Suppressor macrophage (primary cell): ENCODE data around the gene CUL3.
"Not testable (repeated sequence)": the region's sequence is repeated elsewhere in the genome, so short reads cannot be mapped to it uniquely, and the experiment has no call there.

ENCODE experiments used
- DNase-seq, 4 experiments: peaks; one replicate each; pipeline ENCODE4 v3.0.0-alpha.2; 2020 to 2022

CUL3 gene

DNA sequence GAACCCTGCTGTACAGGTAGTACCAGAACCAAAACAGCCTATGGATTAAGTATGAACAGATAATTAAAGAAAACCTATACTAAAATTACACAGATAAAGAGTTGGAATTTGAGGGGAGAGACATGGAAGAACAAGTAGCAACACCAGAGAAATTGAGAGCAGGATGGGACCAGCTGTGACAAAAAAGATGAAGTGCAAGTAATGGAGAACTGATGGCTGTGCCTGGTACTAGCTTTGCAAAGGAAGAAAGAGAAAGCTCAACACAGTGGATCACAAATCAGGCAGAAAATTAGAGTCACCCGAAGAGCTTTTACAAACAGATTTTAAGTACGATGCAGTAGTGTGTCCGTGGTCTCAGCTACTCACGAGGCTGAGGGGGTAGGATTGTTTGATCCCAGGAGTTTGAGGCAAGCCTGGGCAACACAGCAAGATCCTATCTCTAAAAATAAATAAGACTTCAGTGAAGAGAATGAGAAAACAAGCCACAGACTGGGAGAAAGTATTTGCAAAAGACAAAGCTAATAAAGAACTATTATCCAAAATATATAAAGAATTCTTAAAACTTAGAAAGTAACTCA, 46.5 kb downstream of the CUL3 start:
- DNase-seq, result no peak

DNA sequence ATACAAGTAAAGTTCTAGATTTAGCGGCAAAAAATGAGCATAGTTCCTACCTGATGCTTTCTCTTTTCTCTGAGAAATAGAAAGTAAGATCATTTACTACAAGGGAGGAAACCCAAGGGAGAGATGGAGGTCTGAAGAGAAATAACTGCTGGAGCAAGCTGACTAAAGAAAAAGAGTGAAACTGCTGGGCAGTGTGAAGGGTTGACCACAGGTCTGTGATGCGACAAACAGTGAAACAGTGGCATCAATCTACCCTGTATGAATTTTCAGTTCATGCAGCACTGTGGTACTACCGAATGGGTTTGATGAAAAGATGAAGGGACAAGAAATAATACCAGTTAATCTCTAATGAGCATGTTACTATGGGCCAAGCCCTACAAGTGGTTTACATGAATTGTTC, 52.2 kb downstream of the CUL3 start:
- no peak for DNase-seq

DNA sequence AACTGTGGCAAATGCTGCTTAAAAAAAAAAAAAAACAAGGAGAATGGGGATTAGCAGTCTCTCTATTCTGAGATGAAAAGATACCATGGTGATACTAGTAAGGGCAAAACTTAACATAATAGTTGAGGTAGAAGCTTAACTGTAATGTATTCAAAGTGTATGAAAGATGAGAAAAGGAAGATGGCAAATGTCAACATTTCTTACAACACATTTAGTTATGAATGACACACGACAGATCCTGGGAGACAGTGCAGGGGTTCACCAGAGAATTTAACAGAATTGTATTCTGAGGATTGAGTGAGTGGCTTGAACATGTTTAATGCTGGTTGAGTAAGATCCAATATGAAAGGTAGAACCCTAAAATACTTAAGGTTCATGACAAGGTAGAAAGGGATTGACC, 52.7 kb downstream of the CUL3 start:
- DNase-seq, result no peak

DNA sequence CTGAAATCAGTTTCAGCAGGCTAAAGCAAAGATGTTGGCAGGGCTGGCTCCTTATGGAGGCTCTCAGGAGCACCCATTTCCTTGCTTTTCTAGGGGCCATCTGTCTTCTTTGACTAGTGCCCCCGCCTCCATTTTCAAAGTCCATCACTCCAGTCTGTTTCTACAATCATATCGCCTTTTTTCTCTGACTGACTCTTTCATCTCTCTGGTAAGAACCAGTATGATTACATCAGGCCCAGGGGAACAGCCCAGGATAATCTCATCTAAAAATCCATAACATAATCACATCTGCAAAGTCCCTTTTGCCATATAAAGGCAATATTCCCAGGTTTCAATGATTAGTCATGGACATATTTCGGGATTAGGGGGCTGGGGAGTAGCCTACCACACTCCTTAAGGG, 57.0 kb downstream of the CUL3 start:
- DNase-seq, result no peak

DNA sequence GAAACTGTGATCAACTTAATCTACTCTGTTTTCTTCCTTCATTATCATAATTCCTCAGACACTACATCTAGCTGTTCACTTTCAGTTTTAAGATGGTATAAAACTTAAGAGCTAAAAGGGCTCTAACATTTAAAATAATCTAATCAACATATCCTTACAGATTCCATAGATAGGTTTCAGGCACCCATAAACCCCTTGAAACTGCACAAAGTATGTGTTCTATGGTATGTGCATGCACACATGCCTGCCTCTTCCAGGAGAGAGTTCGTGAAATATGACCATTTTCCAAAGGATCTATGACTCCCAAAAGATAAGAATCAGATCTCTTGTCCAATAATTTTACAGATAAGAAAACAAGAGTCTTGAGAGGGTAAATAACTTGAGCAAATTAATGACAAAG, 59.4 kb downstream of the CUL3 start:
- DNase-seq, result no peak

DNA sequence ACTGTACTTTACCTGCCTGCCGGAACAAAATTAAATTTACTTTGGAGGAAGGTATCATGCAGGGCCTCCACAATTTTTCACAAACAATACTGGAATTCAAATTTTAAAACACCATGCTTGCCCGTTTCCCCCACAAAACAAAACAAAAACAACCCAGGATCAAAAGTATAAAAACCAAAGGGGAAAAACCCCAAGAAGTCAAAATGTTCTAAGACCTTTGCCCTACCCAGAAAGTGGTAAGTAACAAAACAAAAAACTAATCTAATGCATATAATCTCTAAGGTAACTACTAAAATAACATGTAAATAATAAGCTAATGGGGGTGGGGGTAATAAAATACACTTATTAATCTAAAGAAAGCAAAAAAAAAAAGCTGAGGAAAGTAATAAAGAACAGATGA, 60.5 kb downstream of the CUL3 start:
- DNase-seq, result no peak

DNA sequence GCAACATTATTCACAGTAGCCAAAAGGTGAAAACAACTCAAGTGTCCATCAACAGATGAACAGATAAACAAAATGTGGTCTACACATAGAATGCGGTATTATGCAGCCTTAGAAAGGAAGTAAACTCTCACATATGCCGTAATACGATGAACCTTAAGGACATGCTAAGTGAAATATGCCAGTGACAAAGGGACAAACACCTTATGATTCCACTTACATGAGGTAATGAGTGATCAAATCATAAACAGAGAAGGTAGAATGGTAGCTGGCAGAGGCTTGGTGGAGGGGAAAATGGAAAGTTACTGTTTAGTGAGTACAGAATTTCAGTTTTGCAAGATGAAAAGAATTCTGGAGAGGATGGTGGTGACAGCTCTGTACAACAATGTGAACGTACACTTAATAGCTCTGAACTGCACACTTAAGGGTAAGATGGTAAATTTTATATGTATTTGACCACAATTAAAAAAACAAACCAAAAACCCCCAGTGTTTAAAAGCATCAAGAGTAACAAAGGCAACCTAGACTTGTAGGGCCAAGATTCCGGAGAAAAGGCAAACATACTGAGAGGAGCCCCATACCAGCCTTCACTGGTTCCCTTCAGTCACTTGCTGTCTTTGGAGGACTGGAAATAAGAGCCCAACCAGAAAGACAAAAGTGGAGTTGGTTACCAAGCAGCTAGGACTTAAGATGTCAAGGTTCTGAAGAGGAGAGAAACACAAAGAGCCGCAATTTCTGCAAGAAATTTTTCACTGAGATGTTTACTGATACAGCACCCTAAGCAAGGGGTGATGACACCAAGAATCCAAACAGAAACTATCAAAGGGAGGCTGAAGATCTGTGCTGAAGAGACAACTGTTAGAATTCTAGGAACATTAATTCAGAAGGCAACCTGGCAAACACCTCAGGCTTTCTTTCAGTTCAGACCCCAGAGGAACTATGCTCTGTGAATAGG, 61.3 kb downstream of the CUL3 start:
- DNase-seq, result peak; percentile 5 to 40 (median 26)

DNA sequence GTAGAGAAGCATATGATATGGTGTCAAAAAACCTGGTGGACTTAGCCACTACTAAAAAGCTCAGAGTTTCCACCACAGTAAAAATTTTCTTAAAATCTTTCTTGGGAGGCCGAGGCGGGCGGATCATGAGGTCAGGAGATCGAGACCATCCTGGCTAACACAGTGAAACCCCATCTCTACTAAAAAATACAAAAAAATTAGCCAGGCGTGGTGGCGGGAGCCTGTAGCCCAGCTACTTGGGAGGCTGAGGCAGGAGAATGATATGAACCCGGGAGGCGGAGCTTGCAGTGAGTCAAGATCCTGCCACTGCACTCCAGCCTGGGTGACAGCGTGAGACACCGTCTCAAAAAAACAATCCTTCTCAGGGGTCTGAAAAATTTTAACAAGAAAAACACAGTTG, 62.7 kb downstream of the CUL3 start:
- not testable (repeated sequence) for DNase-seq

DNA sequence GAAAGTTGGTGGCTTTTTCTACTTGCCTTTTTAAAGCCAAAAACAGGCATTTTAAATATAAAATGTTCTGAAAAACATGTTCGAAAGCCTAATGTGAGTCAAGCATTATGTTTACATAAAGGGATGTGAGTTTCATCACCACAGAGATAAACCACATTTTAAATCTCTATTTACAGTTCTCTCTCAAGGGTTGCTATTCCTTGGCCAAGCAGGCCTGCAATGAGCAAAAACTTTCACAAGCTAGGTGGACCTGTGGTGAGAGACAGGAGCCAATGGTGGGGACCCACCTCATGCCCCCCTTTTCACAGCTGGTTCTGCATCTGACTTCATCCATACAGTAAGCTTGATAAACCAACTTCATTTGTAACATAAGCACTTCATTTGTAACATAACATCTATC, 65.1 kb downstream of the CUL3 start:
- peak in 2 of 4 experiments; percentile 24 to 26 for DNase-seq

DNA sequence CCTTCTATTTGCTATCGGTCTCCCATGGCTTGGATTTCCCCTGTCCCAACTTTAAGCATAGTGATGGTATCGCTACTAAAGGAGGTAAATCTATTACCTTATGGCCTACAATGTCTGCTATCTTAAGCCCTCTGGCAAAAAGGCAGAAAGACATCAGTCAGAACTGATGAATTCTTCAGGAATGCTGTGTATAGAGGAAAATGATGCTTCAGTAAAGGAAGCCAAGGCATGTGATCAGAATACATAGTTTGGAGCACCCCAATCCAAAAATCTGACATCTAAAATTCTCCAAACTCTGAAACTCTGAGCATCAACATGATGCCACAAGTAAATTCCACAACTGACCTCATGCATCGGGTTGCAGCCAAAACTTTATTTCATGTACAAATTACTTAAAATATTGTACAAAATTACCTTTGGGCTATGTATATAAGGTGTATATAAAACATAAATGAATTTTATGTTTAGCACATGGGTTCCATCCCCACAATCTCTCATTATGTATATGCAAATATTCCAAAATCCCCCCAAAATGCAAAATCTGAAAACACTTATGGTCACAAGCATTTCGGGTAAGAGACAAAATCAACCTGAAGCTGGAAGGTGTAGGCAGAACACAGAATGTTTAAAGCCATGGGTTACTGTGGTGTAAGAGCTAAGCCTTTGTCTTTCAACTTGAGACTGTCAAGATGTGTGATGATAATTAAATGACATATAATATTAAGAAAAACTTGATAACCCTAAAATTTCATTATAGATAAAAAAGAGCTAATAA, 66.2 kb downstream of the CUL3 start:
- DNase-seq, result no peak

DNA sequence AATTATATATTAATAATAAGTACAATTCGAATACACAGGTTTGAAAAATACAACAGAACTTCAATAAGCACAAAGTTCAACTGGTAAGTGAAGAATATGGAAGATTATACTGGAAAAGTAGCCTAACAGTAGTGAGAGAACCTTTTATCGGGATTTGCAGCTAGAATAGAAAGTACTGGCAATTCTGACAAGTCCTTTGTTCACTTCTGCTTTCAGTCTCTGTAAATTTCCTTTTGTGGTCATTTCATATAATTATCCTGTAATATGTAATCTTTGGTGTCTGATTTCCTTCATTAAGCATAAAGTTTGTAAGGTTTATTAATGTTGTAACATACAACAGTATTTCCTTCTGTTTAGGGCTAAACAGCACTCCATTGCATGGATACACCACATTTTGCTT, 67.2 kb downstream of the CUL3 start:
- peak; percentile 3 to 62 (median 34) for DNase-seq

DNA sequence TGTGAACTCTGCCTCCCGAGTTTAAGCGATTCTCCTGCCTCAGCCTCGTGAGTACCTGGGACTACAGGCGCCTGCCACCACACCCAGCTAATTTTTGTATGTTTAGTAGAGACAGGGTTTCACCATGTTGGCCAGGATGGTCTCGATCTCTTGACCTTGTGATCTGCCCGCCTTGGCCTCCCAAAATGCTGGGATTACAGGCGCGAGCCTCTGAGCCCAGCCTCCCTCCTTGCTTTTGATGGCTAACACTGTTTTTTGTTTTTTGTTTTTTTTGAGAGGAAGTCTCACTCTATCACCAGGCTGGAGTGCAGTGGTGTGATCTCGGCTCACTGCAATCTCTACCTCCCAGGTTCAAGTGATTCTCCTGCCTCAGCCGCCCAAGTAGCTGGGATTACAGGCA, 68.8 kb downstream of the CUL3 start:
- DNase-seq, result not testable (repeated sequence)

DNA sequence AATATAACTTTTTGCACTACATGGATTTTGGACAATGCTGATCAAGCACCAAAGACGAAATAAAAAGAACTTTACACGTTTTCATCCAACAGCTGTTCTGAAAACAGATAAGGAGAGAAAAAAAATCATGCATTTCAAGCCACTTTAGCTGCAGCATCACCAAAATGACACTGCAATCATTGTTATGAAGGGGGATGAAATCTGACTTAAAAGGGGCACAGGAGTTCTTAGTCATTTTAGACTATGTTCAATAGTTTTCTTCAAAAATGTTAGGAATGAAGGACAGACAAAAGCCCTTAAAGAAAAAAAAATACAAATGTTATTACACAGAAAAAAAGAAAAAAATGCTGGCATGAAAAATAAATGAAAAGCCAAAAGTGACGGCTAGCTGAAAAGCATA, 71.2 kb downstream of the CUL3 start:
- DNase-seq, result no peak

DNA sequence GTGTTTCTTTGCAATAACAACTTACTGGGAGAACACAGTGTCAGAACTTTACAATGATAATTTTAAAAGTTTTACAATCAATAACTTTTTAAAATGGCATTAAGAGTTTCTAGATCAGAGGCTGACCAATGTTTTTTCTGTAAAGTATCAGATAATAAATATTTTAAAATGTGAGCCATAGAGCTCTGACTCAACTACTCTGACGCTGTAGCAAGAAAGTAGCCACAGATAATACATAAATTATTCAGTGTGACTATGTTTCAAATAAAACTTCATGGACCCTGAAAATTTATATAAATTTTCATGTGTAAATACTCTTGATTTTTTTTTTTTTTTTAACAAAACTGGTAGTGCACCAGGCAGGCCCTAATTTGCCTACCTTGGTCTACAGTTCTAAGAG, 77.4 kb downstream of the CUL3 start:
- DNase-seq, result no peak

DNA sequence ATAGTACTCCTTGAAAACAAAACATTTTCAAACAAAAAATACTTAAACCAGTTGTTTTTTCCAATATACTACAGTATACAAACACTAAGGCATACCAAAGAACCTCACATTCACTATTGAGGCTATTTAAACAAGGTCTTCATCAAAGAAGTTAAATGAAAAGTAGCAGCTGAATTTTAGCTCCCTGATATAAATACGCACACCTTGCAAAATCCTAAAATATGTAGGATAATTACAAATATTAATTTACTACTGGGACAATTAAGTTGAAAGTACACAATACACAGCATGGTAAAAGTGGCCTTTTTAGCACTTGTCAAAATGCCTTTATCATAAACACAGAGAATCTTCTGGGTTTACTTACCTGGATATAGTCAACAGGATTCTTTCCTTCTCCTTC, 78.7 kb downstream of the CUL3 start:
- no peak for DNase-seq

DNA sequence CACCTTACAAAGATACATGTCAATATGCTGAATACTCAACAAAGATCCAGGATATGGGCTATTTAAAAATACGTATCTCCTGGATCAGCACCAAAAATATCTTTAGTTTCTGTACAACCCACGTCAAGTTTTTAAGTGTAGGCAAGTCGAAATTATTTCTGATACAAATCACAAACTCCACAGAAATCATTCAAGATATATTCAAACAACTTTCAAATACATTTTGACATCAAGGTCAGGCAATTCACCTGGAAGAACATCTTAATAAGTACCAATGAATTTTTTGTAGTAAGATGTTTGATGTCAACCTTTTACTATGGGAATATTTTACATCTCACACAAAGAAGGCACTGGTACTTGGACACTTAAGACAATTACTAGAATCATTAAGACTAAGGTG, 86.2 kb downstream of the CUL3 start:
- no peak for DNase-seq

DNA sequence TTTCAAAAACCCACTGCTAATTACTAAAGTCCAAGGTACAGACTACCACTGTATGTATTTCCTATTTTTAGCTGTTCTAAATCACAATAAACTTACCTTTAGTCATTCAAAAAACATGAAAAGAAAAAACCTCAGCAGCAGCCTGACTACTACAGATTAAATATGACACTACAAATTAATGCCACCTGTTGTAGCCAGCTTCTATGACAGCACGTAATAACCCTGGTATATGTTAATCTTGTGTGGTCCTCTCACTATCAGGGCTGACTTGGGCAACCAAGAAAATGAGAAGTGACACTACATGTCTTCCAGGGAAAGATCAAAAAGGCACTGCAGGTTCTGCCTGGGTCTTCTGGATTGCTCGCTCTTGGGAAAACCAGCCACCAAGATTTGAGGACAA, 92.6 kb downstream of the CUL3 start:
- no peak for DNase-seq

DNA sequence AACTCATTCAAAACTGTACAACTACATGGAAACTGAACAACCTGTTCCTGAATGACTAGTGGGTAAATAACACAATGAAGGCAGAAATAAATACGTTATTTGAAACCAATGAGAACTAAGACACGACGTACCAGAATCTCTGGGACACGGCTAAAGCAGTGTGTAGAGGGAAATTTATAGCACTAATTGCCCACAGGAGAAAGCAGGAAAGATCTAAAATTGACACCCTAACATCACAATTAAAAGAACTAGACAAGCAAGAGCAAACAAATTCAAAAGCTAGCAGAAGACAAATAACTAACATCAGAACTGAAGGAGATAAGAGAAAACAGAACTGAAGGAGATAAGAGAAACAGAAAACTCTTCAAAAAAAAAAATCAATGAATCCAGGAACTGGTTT, 97.2 kb downstream of the CUL3 start:
- not testable (repeated sequence) for DNase-seq

DNA sequence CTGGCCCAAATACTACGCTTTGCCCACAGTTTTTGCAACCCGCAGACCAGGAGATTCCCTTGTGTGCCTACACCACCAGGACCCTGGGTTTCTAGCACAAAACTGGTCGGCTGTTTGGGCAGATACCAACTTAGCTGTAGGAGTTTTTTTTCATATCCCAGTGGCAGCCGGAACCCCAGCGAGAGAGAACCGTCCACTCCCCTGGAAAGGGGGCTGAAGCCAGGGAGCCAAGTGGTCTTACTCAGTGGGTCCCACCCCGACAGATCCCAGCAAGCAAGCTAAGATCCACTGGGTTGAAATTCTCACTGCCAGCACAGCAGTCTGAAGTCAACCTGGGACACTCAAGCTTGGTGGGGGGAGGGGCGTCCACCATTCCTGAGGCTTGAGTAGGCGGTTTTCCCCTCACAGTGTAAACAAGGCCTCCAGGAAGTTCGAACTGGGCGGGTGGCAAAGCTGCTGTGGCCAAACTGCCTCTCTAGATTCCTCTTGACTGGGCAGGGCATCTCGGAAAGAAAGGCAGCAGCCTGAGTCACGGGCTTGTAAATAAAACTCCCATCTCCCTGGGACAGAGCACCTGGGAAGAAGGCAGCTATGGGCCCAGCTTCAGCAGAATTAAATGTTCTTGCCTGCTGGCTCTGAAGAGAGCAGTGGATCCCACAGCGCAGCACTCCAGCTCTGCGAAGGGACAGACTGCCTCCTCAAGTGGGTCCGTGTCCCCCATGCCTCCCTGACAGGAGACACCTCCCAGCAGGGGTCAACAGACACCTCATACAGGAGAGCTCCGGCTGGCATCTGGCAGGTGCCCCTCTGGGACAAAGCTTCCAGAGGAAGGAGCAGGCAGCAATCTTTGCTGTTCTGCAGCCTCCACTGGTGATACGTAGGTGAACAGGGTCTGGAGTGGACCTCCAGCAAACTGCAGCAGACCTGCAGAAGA, 99.8 kb downstream of the CUL3 start:
- not testable (repeated sequence) for DNase-seq

DNA sequence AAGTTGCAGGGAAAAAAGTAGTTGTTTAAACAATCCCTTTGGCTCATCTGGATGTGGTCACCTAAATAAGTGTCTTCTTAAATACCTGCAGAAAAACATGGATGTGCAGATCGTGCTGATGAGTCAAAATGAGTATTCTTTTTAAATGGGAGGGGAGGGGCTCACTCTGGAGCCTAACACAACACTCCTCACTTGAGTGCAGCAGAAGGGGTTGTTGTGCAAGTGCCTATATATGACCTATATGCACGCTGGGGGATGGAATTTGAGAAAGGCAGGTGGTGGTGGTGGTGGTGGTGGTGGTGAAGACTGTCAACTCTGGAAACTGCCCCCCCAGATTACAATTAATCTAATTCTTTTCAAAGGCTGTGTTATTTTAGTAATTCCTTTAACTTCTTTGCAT, 105.3 kb downstream of the CUL3 start:
- DNase-seq, result no peak

DNA sequence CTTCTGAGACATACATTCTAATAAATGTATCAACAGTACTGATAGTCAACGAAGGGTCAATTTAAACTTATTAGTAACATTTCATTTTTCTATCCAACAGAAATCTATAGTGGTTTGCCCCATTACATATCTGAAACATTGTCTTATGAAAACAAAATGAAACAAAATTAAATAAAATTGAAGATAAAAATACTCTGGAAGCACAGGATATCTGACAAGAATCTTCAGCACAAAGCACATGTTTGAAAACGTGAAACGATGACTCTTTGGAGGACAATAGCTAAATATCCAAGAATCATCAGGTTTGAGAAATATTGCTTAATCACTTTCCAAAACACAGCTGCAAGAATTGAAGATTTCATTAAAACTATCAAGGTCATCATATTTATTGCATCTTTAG, 112.3 kb downstream of the CUL3 start:
- DNase-seq, result no peak

DNA sequence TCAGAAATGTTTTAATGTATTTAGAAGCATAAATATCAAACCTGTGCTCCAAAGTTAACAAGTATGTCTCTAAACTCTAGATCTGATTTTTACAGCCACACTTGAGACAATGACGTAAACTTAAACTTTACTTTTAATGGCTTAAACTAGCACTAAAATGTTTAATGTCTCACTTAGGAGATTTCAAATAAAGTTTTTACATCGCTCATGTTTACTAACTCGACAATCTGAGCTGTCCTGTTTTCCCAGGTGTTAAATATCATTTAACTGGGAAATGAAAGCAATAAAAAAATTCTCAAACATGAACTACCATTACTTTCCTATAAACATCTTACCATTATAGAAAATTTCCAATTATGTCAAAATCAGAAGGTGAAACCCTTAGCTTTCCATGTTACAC, 113.0 kb downstream of the CUL3 start:
- no peak for DNase-seq
